OCI-LY1 (cell line): Measurements from ENCODE around the gene CEL.

Source experiments
- H2AFZ ChIP-seq: fragments of 200-600 bp; sonication (generic), shearing (Covaris generic); 2 replicates; pipeline ENCODE4 v1.6.0; 2014; ENCODE audit warnings: antibody characterized with exemption, mild to moderate bottlenecking, low read length
- H3F3A ChIP-seq: fragments of 200-600 bp; sonication (generic), shearing (Covaris generic); 2 replicates; pipeline ENCODE4 v1.6.0; 2014; ENCODE audit warnings: mild to moderate bottlenecking, antibody characterized with exemption, low read length, moderate library complexity; ENCODE audit not compliant: insufficient read depth
- H3K27ac ChIP-seq: fragments of 200-600 bp; sonication (generic); 2 replicates; pipeline ENCODE4 v1.5.1; 2014; ENCODE audit warnings: low read length, mixed run types, mild to moderate bottlenecking, low read depth; ENCODE audit not compliant: poor library complexity, severe bottlenecking
- H3K27me3 ChIP-seq: fragments of 200-600 bp; sonication (generic); 2 replicates; pipeline ENCODE4 v1.6.0; 2014; ENCODE audit warnings: antibody characterized with exemption, mild to moderate bottlenecking, low read length, moderate library complexity; ENCODE audit not compliant: insufficient read depth
- H3K36me3 ChIP-seq: fragments of 200-600 bp; sonication (generic); 2 replicates; pipeline ENCODE4 v1.6.1; 2014; ENCODE audit warnings: mild to moderate bottlenecking, antibody characterized with exemption, low read length, moderate library complexity, mixed read lengths; ENCODE audit not compliant: insufficient read depth
- H3K4me1 ChIP-seq: fragments of 200-600 bp; sonication (generic); 2 replicates; pipeline ENCODE4 v1.5.1; 2014; ENCODE audit warnings: mild to moderate bottlenecking, low read length, moderate library complexity; ENCODE audit not compliant: insufficient read depth, severe bottlenecking
- H3K4me2 ChIP-seq: fragments of 200-600 bp; sonication (generic), shearing (Covaris generic); 2 replicates; pipeline ENCODE4 v1.6.1; 2014; ENCODE audit warnings: low read length
- H3K4me3 ChIP-seq: fragments of 200-600 bp; sonication (generic); 2 replicates; pipeline ENCODE4 v1.5.1; 2014; ENCODE audit warnings: low read length, low read depth, mild to moderate bottlenecking, mixed read lengths; ENCODE audit not compliant: poor library complexity, severe bottlenecking
- H3K79me2 ChIP-seq: fragments of 200-600 bp; shearing (Covaris generic); 2 replicates; pipeline ENCODE4 v1.6.1; 2016; ENCODE audit warnings: mixed run types, low read length, mixed read lengths; ENCODE audit not compliant: insufficient read depth
- H3K9ac ChIP-seq: fragments of 200-600 bp; sonication (generic), shearing (Covaris generic); 2 replicates; pipeline ENCODE4 v1.6.1; 2014; ENCODE audit warnings: mild to moderate bottlenecking, low read length, mixed read lengths
- H3K9me2 ChIP-seq: fragments of 200-600 bp; sonication (generic), shearing (Covaris generic); 2 replicates; pipeline ENCODE4 v1.6.1; 2014; ENCODE audit warnings: low read depth, mild to moderate bottlenecking, low read length, mixed read lengths
- H3K9me3 ChIP-seq: fragments of 200-600 bp; shearing (Covaris generic); 2 replicates; pipeline ENCODE4 v1.6.1; 2014; ENCODE audit warnings: low read length, mixed read lengths
- H4K20me1 ChIP-seq: fragments of 200-600 bp; sonication (generic), shearing (Covaris generic); 2 replicates; pipeline ENCODE4 v1.6.0; 2016; ENCODE audit warnings: mild to moderate bottlenecking, low read length; ENCODE audit not compliant: insufficient read depth
- EZH2 ChIP-seq: fragments of 200-600 bp; sonication (generic), shearing (Covaris generic); IDR thresholded peaks from 2 replicates; pipeline ENCODE4 v1.8.0; 2017; ENCODE audit warnings: borderline replicate concordance, mixed run types, mild to moderate bottlenecking, antibody characterized with exemption, low read length, moderate library complexity, mixed read lengths
- TF ChIP-seq, protein P1 (sequence below): fragments of 200-600 bp; sonication (generic), shearing (Covaris generic); IDR thresholded peaks from 2 replicates; pipeline ENCODE4 v1.5.1; 2017; ENCODE audit warnings: mild to moderate bottlenecking, antibody characterized with exemption, low read length, moderate library complexity, mixed read lengths

Gene CEL

DNA sequence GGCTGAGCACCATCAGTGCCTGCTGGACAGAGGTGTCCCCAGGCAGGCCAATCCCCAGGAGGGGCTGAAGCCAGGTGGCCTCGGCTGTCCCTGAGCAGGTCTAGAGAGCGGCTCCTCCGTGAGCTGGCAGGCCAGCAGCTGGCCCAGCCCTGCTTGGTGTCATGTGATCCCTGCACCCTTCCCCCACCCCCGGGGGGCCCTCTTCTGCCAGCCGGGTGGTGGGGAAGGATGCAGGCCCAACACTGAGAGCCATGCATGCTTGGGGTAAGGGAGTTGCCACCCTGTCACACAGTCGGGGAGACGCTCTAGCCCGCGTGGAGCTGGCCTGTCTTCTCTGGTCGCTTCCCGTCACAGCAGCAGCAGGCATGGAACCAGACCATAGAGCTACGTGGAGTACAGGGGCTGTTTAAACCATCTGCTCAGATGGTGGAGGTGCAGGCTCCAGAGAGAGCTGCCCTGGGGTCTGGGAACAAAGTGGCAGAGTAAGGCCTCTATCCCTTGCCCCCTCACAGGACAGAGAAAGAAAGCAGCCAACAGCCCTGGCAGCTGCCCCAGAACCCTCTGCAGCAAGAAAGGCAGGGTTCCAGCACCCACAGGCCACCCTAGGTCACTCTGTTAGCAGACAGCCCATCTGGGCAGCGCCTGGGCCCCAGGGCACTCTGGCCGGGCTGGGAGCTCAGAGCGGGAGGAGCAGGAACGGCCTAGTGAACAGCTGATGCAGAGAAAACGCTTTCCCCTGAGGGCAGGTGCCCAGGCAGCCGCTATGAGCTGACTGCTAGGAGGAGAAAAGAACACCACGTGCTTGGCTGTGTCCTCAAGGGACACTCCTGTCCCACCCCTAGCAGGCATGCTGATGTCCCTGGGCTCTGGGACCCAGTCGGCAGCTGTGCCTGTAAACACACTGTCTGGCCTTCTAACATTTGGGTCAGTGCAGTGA, 52.4 kb downstream of the CEL start:
- H2AFZ ChIP-seq: no peak overlapping the region
- H4K20me1 ChIP-seq: no peaks in the 10 kb centered on the region
- no peaks in the 10 kb centered on the region for H3K9me2 ChIP-seq
- TF ChIP-seq EZH2: no peak
- TF ChIP-seq, protein P1, sequence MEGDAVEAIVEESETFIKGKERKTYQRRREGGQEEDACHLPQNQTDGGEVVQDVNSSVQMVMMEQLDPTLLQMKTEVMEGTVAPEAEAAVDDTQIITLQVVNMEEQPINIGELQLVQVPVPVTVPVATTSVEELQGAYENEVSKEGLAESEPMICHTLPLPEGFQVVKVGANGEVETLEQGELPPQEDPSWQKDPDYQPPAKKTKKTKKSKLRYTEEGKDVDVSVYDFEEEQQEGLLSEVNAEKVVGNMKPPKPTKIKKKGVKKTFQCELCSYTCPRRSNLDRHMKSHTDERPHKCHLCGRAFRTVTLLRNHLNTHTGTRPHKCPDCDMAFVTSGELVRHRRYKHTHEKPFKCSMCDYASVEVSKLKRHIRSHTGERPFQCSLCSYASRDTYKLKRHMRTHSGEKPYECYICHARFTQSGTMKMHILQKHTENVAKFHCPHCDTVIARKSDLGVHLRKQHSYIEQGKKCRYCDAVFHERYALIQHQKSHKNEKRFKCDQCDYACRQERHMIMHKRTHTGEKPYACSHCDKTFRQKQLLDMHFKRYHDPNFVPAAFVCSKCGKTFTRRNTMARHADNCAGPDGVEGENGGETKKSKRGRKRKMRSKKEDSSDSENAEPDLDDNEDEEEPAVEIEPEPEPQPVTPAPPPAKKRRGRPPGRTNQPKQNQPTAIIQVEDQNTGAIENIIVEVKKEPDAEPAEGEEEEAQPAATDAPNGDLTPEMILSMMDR: no peak
- no peak overlapping the region for H3K4me3 ChIP-seq
- H3F3A ChIP-seq: no peaks in the 10 kb centered on the region
- no peaks in the 10 kb centered on the region for H3K27me3 ChIP-seq
- no peak overlapping the region for H3K27ac ChIP-seq
- H3K79me2 ChIP-seq: no peaks in the 10 kb centered on the region
- H3K36me3 ChIP-seq: no peaks in the 10 kb centered on the region; the same call in 1 of the 2 replicates
- no peaks in the 10 kb centered on the region for H3K9me3 ChIP-seq
- no peak overlapping the region for H3K4me2 ChIP-seq
- no peaks in the 10 kb centered on the region for H3K4me1 ChIP-seq
- H3K9ac ChIP-seq: no peak overlapping the region

DNA sequence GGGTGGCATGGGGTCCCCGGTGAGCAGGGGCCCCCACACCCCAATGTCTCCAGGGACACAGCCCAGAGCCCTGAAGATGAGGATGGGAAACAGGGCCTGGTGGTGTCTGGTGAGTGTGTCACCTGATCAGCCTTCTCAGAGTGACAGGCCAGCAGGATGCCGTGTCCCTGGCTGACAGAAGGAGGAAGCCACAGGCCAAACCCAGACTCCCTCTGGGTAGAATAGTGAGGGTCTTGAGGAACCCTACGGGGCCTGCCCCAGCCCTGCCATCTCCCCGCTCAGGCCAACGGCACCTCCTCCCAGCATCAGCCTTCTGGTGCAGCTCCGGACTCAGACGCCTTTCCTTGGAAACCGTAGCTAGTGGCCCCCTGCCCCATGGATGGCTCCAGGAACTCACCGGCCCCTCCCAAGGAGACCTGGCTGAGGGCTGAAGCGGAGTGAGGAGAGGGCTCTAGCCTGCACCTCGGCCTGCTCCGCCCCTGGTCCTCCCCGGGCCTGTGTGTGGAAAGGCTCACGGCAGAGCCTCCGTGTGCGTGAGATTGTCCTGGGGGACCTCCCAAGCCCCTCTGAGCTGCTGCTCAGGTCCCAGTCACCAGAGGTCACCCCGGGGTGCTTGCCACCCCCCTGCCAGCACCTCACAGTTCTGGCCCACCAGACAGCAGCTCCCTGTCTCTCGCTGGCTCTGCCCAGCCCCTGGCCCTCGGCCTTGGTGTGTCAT, 53.3 kb downstream of the CEL start:
- Histone ChIP-seq H2AFZ (no peak overlapping the region), H3K4me2 (no peak overlapping the region), H3K79me2 (no peaks in the 10 kb centered on the region), H3K27ac (no peak overlapping the region), H3K9me2 (no peaks in the 10 kb centered on the region), H3K9ac (no peak overlapping the region), H3K9me3 (no peaks in the 10 kb centered on the region), H3K4me1 (no peaks in the 10 kb centered on the region), H3K4me3 (no peak overlapping the region), H3F3A (no peaks in the 10 kb centered on the region), H3K27me3 (no peaks in the 10 kb centered on the region), H4K20me1 (no peaks in the 10 kb centered on the region), H3K36me3 (no peaks in the 10 kb centered on the region; the same call in 1 of the 2 replicates)
- no peak for TF ChIP-seq EZH2
- TF ChIP-seq, protein P1: no peak

DNA sequence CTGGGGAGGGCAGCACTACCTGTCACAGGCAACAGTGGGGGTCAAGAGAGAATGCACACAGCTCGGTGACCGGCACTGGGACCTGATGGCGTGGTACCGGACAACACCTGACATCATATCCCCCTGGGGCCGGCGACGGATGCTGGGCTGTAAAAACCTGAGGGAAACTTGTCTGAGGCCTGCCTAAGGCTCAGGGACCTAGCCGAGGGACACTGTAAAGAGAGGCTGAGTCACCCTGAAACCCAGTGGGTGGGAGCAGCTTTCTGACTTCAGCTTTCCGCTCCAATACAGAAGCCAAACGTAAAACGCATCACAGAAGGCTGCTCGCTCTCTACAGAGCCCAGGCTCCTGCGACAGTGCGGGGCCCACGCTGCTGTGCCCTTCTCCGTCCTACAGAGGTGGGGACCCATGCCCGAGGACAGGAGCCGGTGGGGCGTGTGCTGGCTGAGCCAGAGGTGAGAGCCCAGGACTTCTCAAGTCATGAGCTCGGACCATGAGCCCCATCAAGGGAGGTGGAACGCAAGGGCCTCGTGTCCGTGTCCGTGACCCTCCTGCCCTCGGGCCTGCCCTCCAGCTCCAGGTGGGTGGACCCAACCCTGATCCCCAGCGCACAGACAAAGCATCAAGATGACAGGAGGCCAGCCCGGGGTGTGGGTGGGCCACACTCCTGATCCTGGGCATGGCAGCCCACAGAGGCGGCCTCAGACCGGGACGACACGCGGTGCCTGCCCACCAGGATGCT, 54.0 kb downstream of the CEL start:
- H3K4me3 ChIP-seq: no peak overlapping the region
- no peak overlapping the region for H3K9ac ChIP-seq

More for the DNA sequence above, 54.0 kb downstream of the CEL start:
- Histone ChIP-seq H3K79me2 (no peaks in the 10 kb centered on the region), H3K9me3 (no peaks in the 10 kb centered on the region), H2AFZ (no peak overlapping the region), H3K4me1 (peaks cover 5% of the 10 kb centered on the region), H4K20me1 (no peaks in the 10 kb centered on the region), H3K9me2 (no peaks in the 10 kb centered on the region), H3K36me3 (no peaks in the 10 kb centered on the region), H3K27ac (no peak overlapping the region), H3K27me3 (no peaks in the 10 kb centered on the region), H3F3A (no peaks in the 10 kb centered on the region), H3K4me2 (no peak overlapping the region)
- no peak for TF ChIP-seq EZH2
- TF ChIP-seq, protein P1: no peak
